HG02885 (cell line): Measurements from ENCODE around the gene SERBP1.
"Not testable (repeated sequence)": the region's sequence is repeated elsewhere in the genome, so short reads cannot be mapped to it uniquely, and the experiment has no call there.

Experiments
- ATAC-seq: cut with Tn5 transposase; IDR thresholded peaks from one replicate; pipeline ENCODE4 v1.9.1; 2021; ENCODE audit warnings: mild to moderate bottlenecking; ENCODE audit not compliant: unreplicated experiment, poor library complexity

SERBP1 gene

DNA sequence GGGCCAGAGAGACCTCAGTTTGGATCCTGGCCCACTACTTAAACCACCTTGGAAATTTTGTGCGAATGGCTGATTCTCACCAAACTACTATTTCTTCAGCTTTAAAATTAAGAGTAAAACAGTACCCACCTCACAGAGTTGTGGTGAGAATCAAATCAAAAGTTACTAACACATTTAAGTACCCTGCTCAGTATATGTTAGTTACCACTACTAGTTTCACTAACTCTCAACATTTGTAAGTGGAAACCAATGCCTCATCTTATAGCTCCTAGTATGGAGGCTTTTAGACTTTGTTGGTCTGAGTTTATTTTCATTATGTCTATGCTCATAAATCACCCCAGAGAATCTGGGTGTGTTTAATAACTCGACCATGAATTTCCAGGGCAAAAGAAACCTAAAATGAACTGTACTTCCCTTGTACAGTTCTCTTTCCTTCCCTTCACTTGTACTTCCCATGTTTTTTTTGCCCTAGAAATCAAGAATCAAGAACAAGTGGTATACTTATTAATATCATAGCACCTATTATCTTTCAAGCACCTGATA, 11.6 kb upstream of the SERBP1 start:
- ATAC-seq, result peak; percentile 47

DNA sequence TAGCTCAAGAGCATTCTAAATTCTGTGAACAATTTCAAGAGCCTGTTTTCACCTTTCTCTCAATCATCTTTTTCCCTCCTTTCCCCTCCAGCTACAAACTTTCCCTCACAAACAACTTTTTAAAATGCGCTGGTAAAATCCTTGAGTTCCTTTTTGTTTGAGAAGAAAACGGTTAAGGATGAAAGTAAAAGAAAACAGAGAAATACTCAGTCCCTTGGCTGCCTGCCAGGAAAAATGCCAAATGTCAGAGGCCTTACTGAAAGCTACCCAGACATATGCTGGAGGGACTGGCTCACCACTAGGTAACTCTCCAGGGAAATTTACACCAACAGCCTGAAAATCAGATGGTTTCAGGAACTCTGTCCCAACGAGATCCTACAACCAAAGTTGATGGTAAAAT, 11.0 kb upstream of the SERBP1 start:
- no peak for ATAC-seq

DNA sequence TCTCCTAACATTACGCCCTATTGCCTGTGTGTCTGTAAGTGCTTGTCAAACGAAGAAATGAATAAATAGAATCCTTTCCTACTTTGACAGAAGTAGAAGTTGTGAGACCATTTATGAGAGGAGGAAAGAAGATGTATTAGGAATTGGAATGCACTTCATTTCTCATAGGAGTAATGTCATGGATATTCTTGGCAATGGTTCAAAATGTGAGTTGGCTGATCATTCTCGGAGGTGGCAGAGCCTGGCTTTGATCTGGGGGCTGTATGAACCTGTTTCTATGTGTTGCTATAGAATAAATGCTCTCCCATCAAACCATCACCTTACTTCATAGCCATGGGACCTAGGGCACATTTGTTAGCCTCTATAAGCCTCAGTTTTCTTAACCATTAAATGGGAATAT, 10.1 kb upstream of the SERBP1 start:
- no peak for ATAC-seq

DNA sequence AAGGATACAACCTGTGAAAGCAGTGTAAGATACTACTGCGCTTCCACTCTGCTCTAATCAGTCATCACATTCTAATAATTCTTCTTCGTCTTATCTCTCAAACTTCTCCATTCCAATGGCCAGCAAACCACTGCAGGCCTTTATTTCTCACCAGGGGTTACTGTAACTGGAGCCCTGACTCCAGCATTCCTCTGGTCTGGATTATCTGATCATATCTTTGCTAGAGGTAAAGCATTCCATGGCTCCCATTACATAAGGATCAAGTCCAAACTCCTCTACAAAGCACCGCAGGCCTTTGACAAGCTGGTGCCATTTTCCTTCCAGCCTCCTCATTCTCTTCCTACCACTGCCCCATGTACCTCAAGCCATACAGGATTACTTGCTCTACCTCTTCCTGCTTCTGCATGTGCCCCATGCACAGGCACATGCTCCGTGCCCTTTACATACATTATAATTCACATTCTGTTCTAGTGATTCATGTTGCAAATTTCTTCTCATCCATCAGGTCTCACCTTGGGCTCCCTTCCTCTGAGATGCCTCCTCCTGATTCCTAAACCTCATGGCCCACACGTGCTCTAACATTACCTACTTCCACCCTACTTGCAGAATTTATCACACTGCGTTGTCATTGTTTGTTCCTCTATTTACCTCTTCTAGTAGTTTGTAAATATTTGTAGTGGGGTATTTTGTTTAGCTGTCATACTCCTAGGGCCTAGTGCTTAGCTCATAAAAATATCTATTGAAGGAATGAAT, 9.3 kb upstream of the SERBP1 start:
- ATAC-seq, result no peak

- ATAC-seq, result no peak
Measured at GRCh38 chr1:67437961-67438360, 7.8 kb upstream of the SERBP1 start.

- ATAC-seq, result no peak
Measured at GRCh38 chr1:67436511-67437055, 6.4 kb upstream of the SERBP1 start.

DNA sequence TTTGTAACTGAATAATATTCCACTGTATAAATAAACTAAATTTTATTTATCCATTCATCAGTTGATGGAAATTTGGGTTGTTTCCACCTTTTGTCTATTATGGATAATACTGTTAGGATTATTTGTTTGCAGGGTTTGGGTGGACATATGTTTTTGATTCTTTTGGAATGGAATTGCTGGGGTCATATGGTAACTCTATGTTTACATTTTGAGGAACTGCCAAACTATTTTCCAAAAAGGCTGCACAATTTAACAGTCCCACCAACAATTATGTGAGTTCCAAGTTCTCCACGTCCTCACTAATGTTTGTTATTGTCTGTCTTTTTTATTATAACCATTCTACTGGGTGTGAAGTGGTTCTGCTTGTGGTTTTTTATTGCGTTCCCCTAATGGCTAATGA, 4.3 kb upstream of the SERBP1 start:
- no peak for ATAC-seq

GRCh38 chr1:67433837-67434236, 3.6 kb upstream of the SERBP1 start:
- ATAC-seq, result no peak

GRCh38 chr1:67432745-67433144, 2.5 kb upstream of the SERBP1 start:
- no peak for ATAC-seq

- no peak for ATAC-seq
Measured at GRCh38 chr1:67431869-67432578, 1.8 kb upstream of the SERBP1 start.

DNA sequence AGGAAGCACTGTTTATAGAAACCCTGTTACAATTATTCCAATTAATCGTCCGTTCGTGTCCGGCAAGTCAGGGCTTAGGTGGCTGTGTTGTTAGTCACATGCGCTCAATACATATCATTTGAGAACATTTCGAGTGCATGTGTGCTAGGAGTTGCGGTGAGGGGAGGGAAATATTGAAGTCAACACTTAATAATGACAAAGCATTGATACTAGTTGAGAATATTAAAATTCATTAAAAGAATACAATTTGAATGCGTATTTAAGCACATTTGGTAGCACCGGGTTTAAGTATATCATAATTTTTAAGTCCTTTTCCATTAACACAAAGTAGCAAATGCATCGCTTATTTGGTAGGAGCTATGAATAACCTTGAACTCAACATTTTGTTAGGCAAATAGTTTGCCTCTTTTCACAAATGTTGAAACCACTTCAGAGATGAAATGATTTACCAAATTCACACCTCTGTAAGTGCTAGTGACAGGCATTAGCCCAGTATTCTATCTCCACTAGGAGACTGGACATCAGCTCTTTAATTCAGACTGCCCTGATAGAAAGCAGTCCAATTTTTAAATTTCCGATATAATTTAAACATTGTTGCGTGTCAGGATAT, 1.1 kb upstream of the SERBP1 start:
- no peak for ATAC-seq

DNA sequence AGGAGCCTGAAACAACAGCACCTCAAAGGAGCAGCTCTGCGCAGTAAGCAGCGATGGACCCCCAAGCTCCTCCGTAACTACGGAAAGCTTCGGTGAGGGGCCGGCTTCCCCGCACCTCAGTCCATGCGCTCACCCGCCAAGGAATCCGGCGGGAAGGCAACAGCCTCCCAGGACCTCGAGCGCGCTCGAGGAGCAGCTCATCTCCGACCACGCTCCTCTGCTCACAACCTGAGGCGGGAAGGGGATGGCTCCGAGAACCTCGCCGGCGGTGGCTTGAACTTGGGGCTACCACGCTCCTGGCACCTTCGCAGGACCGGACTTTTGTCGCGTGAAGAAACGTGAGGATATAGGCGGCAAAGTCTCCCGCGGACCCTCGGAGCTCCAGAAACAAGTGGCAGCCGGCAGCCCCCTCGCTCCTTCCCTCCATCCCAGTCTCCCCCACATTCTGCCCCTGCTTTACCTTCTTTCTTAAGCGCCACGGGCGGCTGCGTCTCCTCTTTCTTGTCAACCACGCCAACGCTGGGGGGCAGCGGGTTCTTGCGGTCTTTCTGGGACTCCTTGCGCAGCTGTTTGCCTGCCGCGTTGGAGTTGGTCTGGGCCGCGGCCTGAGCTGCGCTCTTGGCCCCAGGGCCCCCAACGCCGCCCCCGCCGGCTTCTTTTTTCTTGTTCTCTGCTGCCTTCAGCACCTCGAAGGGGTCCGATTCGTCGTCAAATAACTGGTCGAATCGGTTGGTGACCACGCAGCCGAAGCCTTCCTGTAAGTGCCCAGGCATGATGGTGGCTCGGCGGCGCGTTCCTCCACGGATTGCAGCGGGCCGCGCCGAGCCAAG, 459 bp downstream of the SERBP1 start:
- ATAC-seq, result peak; percentile 4

DNA sequence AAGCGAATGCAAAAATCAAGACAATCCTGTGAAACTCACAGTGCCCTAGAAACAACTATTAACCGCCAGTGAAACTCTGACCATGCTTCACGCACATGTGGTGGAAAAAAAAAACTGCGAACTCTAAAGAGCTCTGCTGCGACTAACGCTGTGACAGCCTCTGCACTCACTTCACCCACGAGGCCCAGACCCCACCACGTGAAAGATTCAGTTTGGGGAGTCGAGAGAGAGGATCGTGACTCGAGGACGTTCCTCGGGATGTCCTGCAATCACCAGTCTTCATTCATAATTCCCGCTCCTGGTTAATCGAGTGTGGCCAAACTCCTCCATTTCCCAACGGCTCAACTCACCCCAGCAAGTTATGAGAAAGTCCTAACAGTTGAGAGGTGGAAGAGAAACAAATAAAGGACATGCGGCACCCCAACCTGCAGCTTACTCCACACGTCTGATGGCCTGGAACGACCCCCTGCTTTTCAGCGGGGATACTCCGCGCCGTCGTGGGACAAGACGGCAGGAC, 1.1 kb downstream of the SERBP1 start:
- ATAC-seq, result no peak

GRCh38 chr1:67427947-67428346, 2.3 kb downstream of the SERBP1 start:
- ATAC-seq, result no peak

- no peak for ATAC-seq
Measured at GRCh38 chr1:67427465-67427864, 2.7 kb downstream of the SERBP1 start.

DNA sequence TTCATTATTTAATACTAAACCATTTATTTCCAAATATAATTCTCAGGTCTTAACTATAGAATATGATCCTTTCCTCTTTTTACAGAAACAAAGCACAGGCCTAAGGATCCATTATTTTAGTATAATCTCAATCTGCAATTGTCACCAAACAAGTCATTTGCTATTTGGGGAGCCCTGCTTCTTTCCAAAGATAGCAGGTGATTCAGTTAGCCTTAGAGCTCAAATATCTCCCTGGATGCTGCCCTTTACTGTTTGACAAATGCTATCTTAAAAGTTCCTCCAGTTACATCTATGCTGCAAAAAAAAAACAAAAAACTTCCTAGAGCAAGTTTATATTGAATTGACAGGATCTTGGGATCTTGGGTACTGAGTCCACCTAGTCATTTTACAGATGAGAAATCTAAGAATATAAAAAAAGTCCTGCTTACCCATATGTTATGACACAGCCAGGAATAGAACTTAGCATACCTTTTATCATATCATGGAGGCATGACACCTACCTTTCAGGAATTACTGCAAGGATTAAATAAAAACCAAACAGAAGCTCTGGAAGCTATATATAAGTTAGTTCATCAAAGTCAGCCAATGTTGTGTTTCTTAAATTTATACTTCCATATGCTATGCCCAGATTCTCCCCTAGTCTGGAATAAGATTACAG, 9.2 kb downstream of the SERBP1 start:
- no peak for ATAC-seq

DNA sequence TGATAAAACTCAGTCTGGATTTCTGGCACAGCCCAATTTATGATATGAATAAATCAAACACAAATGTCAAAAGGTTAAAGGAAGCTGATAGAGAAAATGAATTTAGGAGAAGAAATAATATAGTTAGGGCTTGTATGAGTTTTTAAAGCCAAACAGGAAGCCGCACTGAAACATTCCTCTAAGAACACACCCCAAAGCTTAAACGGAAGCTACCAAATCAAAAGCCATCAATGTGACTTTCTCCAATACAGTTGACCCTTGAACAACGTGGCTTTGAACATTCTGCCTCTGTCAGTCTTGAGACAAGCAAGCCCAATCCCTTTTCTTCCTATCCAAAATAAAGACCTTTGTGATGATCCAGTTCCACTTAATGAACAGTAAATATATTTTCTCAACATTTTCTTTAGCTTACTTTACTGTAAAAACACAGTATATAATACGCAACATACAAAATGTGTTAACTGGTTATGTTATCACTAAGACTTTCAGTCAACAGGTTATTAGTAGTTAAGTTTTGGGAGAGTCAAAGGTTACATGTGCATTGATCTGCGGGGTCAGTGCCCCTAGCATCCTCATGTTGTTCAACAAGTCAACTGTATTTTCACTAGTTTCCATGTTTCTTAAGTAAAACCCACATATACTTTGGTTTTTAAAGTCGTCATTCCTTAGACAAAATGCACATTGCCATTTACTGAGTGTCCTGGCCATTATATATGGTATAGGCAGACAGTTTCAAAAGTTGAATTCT, 11.2 kb downstream of the SERBP1 start:
- no peak for ATAC-seq

DNA sequence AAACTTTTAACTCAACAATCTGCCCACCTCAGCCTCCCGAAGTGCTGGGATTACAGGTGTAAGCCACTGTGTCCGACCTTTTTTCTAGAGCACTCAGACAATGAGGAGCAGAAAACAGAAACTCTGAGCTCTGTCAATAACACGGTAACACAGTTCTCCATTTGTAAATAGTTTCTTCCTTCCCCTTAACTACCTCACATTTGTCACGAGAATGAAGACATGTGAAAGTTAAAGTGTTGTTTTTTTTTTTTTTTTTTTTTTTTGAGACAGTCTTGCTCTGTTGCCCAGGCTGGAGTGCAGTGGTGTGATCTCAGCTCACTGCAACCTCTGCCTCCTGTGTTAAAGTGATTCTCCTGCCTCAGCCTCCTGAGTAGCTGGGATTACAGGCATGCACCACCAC, 12.5 kb downstream of the SERBP1 start:
- ATAC-seq, result not testable (repeated sequence)

GRCh38 chr1:67415041-67415440, 15.2 kb downstream of the SERBP1 start:
- no peak for ATAC-seq
